Measurements from ENCODE around the gene POMGNT2. TPM values are rescaled to one million over a fixed set of nuclear protein-coding genes. Genes with fewer than 3 reads are reported as not detected.

POMGNT2 gene
- total and polyA plus RNA-seq, 4 donors, result 5.8 to 6.6 (median 6.5) TPM

DNA sequence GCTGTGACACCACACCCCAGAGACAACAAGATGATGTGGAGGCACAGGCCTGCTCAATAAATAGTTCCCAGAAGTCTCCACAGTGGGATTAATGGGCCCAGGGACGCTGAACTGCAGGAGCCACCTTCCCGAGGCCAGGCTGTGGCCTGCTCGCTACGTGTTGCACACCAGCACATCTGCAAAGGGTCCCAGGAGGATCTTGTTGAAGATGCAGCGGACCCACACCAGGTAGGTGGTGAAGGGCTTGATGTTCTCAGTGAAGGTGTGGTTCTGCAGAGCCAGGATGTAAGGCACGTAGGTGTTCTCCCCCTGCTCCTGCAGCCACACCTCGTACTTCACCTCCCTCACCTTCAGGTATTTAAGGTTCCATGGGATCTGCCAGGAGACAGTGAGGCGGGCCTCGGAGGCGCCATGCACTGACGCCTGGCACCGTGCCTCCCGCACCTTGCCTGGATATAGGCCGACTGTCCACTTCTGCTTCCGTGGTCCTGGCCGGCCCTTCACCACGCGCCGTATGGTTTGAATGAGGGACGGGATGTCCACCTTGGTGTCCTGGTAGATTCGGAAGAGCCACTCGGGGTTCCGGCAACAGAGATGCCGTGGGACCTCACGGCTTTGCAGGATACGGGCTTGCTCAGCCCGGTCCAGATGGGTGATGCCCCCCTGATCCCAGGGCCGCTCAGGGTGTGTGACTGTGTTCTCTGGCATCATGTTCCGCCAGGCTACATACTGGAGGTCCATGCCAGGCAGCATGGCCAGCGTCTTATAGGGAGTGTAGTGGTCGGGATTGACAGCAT lies 26.1 kb downstream of the POMGNT2 start:
- Histone ChIP-seq H3K36me3 (ENCODE audit: control insufficient read depth in 4 of 4, insufficient read depth in 3 of 4, low read depth in 1 of 4, low read length in 3 of 4) (peaks cover 0 to 16% (median 4%) of the 10 kb centered on the region in 4 donors), H3K27me3 (ENCODE audit: control insufficient read depth in 4 of 4, insufficient read depth in 4 of 4, low read length in 3 of 4) (no peaks in the 10 kb centered on the region), H3K9ac (ENCODE audit: low read depth in 1 of 2, low read length in 2 of 2) (no peak overlapping the region), H3K9me3 (ENCODE audit: control insufficient read depth in 4 of 4, low read length in 3 of 4) (no peaks in the 10 kb centered on the region), H3K4me3 (ENCODE audit: low read depth in 1 of 3, low read length in 3 of 3) (no peak overlapping the region), H3K27ac (ENCODE audit: low read depth in 1 of 2, low read length in 2 of 2) (no peak overlapping the region), H3K4me1 (ENCODE audit: control insufficient read depth in 4 of 4, insufficient read depth in 4 of 4, low read length in 3 of 4) (peaks cover 4 to 17% (median 14%) of the 10 kb centered on the region in 4 donors)
- TF ChIP-seq, protein P1, sequence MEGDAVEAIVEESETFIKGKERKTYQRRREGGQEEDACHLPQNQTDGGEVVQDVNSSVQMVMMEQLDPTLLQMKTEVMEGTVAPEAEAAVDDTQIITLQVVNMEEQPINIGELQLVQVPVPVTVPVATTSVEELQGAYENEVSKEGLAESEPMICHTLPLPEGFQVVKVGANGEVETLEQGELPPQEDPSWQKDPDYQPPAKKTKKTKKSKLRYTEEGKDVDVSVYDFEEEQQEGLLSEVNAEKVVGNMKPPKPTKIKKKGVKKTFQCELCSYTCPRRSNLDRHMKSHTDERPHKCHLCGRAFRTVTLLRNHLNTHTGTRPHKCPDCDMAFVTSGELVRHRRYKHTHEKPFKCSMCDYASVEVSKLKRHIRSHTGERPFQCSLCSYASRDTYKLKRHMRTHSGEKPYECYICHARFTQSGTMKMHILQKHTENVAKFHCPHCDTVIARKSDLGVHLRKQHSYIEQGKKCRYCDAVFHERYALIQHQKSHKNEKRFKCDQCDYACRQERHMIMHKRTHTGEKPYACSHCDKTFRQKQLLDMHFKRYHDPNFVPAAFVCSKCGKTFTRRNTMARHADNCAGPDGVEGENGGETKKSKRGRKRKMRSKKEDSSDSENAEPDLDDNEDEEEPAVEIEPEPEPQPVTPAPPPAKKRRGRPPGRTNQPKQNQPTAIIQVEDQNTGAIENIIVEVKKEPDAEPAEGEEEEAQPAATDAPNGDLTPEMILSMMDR (IDR thresholded peaks at IDR 0.05; ENCODE audit: low read depth, low read length, missing input control), result no peak
- peak; percentile 25 for DNase-seq (ENCODE audit: low spot score)
- WGBS, result 96% methylated on average over 31 of the region's 31 CpGs

DNA sequence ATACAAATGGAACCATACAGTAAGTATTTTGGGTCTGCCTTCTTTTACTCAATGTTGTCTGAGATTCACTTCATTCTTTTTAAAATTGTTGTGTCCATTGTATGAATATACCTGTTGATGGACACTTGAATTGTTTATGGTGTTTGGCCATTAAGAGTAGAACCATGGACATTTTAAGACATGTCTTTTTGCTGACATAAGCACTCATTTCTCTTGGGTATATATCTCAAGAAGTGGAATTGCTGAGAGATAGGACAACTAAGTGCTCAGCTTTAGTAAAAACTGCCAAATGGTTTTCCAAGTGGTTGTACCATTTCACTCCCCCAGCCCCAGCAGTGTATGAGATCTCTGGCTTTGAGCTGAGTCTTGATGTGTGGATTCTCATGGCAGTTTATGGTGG lies 28.2 kb downstream of the POMGNT2 start:
- no peak overlapping the region for H3K4me3 ChIP-seq (ENCODE audit: low read depth in 1 of 3, low read length in 3 of 3)
- peaks cover 0 to 16% (median 4%) of the 10 kb centered on the region in 4 donors for H3K36me3 ChIP-seq (ENCODE audit: control insufficient read depth in 4 of 4, insufficient read depth in 3 of 4, low read depth in 1 of 4, low read length in 3 of 4)
- no peak overlapping the region for H3K9ac ChIP-seq (ENCODE audit: low read depth in 1 of 2, low read length in 2 of 2)
- H3K27me3 ChIP-seq (ENCODE audit: control insufficient read depth in 4 of 4, insufficient read depth in 4 of 4, low read length in 3 of 4), result no peaks in the 10 kb centered on the region
- H3K27ac ChIP-seq (ENCODE audit: low read depth in 1 of 2, low read length in 2 of 2), result no peak overlapping the region
- H3K4me1 ChIP-seq (ENCODE audit: control insufficient read depth in 4 of 4, insufficient read depth in 4 of 4, low read length in 3 of 4), result peaks cover 9 to 25% (median 19%) of the 10 kb centered on the region in 4 donors
- no peaks in the 10 kb centered on the region for H3K9me3 ChIP-seq (ENCODE audit: control insufficient read depth in 4 of 4, low read length in 3 of 4)
- DNase-seq (ENCODE audit: low spot score), result no peak
- TF ChIP-seq YY1 (IDR thresholded peaks at IDR 0.05) (no peak), RAD21 (IDR thresholded peaks at IDR 0.05) (no peak), FOXA2 (IDR thresholded peaks at IDR 0.05) (no peak), TAF1 (conservative IDR thresholded peaks at IDR 0.05) (no peak), RXRA (IDR thresholded peaks at IDR 0.05) (no peak)
- TF ChIP-seq, protein P1 (IDR thresholded peaks at IDR 0.05; ENCODE audit: low read depth, low read length, missing input control), result no peak
- TF ChIP-seq, protein P2, sequence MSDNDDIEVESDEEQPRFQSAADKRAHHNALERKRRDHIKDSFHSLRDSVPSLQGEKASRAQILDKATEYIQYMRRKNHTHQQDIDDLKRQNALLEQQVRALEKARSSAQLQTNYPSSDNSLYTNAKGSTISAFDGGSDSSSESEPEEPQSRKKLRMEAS (IDR thresholded peaks at IDR 0.05), result no peak
- TF ChIP-seq, protein P3, sequence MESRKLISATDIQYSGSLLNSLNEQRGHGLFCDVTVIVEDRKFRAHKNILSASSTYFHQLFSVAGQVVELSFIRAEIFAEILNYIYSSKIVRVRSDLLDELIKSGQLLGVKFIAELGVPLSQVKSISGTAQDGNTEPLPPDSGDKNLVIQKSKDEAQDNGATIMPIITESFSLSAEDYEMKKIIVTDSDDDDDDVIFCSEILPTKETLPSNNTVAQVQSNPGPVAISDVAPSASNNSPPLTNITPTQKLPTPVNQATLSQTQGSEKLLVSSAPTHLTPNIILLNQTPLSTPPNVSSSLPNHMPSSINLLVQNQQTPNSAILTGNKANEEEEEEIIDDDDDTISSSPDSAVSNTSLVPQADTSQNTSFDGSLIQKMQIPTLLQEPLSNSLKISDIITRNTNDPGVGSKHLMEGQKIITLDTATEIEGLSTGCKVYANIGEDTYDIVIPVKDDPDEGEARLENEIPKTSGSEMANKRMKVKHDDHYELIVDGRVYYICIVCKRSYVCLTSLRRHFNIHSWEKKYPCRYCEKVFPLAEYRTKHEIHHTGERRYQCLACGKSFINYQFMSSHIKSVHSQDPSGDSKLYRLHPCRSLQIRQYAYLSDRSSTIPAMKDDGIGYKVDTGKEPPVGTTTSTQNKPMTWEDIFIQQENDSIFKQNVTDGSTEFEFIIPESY (IDR thresholded peaks at IDR 0.05), result no peak

DNA sequence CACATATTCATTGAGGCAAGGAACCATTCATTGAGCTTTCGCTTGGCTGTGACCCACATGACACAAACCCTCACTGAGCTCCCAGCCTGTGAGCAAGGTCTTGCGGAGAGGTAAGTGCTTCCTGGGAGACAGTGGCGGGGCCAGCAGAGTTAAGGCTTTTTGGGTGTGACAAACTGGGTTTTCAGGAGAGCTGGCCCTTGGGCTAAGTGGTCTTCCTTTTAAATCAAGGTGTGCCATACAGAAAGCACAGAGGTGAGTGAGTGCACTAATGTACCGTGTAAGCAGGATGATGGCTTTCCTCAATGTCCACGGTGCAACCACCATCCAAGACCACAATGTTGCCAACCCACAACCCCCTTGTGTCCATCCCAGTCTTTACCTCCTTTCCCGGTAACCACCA lies 28.6 kb downstream of the POMGNT2 start:
- no peak overlapping the region for H3K9ac ChIP-seq (ENCODE audit: low read depth in 1 of 2, low read length in 2 of 2)
- WGBS, result 99% methylated on average over 6 of the region's 6 CpGs
- peak; percentile 28 for DNase-seq (ENCODE audit: low spot score)
- TF ChIP-seq RXRA (IDR thresholded peaks at IDR 0.05), result no peak
- TF ChIP-seq RAD21 (IDR thresholded peaks at IDR 0.05), result no peak
- no peak for TF ChIP-seq HNF4A (conservative IDR thresholded peaks at IDR 0.05)
- no peak for TF ChIP-seq HNF4G (IDR thresholded peaks at IDR 0.05)
- no peak for TF ChIP-seq EGR1 (IDR thresholded peaks at IDR 0.05; ENCODE audit: low read depth in 2 of 2)
- TF ChIP-seq NR2F2 (IDR thresholded peaks at IDR 0.05), result no peak
- TF ChIP-seq TAF1 (conservative IDR thresholded peaks at IDR 0.05), result no peak
- TF ChIP-seq, protein P1 (IDR thresholded peaks at IDR 0.05; ENCODE audit: low read depth, low read length, missing input control), result no peak
- TF ChIP-seq, protein P4, sequence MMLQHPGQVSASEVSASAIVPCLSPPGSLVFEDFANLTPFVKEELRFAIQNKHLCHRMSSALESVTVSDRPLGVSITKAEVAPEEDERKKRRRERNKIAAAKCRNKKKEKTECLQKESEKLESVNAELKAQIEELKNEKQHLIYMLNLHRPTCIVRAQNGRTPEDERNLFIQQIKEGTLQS (IDR thresholded peaks at IDR 0.05), result no peak
- no peak for TF ChIP-seq JUND (IDR thresholded peaks at IDR 0.05)
- TF ChIP-seq FOXA1 (IDR thresholded peaks at IDR 0.05), result no peak
- no peak for TF ChIP-seq YY1 (IDR thresholded peaks at IDR 0.05)

More for the DNA sequence above, 28.6 kb downstream of the POMGNT2 start:
- Histone ChIP-seq H3K4me1 (ENCODE audit: control insufficient read depth in 4 of 4, insufficient read depth in 4 of 4, low read length in 3 of 4) (peaks cover 9 to 25% (median 19%) of the 10 kb centered on the region in 4 donors), H3K27me3 (ENCODE audit: control insufficient read depth in 4 of 4, insufficient read depth in 4 of 4, low read length in 3 of 4) (no peaks in the 10 kb centered on the region), H3K4me3 (ENCODE audit: low read depth in 1 of 3, low read length in 3 of 3) (no peak overlapping the region), H3K9me3 (ENCODE audit: control insufficient read depth in 4 of 4, low read length in 3 of 4) (no peaks in the 10 kb centered on the region), H3K36me3 (ENCODE audit: control insufficient read depth in 4 of 4, insufficient read depth in 3 of 4, low read depth in 1 of 4, low read length in 3 of 4) (peaks cover 0 to 16% (median 4%) of the 10 kb centered on the region in 4 donors), H3K27ac (ENCODE audit: low read depth in 1 of 2, low read length in 2 of 2) (no peak overlapping the region)

All from liver (tissue), 9 donors.